Measurements from ENCODE around the gene UBE2R2.

The UBE2R2 gene

DNA sequence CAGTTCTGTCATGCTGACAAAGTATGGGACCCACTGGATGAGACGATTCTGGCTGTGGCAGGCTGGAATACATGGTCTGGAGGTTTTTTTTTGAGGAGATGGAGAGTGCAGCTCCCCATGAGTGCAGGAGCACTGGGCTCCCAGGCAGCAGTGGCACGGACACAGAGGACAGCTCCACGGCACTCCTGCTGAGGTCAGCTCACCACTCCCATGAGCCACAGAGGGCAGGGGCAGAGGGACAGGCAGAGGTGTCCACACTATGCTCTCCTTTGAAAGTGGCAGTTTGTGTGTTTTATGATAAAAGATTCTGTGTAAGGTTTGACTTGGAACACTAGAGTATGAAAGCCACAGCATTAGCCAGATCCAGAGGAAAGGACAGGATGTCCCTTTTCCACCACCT, 114.4 kb downstream of the UBE2R2 start:
- Histone ChIP-seq H3K23ac (ENCODE audit: low read length) (peak overlapping the region; percentile 50), H4K91ac (ENCODE audit: low read depth, low read length) (no peak overlapping the region), H3K4ac (ENCODE audit: low read depth, low read length) (no peak overlapping the region), H3K9ac (ENCODE audit: low read length) (no peak overlapping the region), H3K79me1 (ENCODE audit: low read length) (no peaks in the 10 kb centered on the region), H3K27ac (ENCODE audit: low read depth, low read length) (no peak overlapping the region), H3K4me2 (ENCODE audit: low read length) (no peak overlapping the region), H3K18ac (ENCODE audit: low read length) (no peak overlapping the region), H2BK5ac (ENCODE audit: low read depth, low read length, poor library complexity) (no peak overlapping the region), H3K79me2 (ENCODE audit: control insufficient read depth, insufficient read depth, low read length, poor library complexity) (no peaks in the 10 kb centered on the region), H4K12ac (ENCODE audit: low read depth, low read length) (no peak overlapping the region), H2AFZ (ENCODE audit: insufficient read depth, low read length, poor library complexity) (no peak overlapping the region), H4K8ac (ENCODE audit: low read depth, low read length) (no peak overlapping the region), H3K27me3 (ENCODE audit: insufficient read depth, low read length) (no peaks in the 10 kb centered on the region), H3K4me3 (ENCODE audit: low read depth, low read length) (no peak overlapping the region), H2AK5ac (ENCODE audit: low read length) (no peak overlapping the region), H2BK12ac (ENCODE audit: low read length) (no peak overlapping the region), H2BK120ac (ENCODE audit: insufficient read depth, low read length, poor library complexity) (no peak overlapping the region), H3K14ac (ENCODE audit: low read length) (no peak overlapping the region), H3K9me3 (ENCODE audit: insufficient read depth, low read depth, low read length) (peaks cover 3% of the 10 kb centered on the region), H3K36me3 (ENCODE audit: control insufficient read depth in 1 of 2, insufficient read depth in 2 of 2, low read length in 2 of 2) (peaks cover 58 to 79% of the 10 kb centered on the region in 2 experiments), H3K4me1 (ENCODE audit: control insufficient read depth in 1 of 2, insufficient read depth in 2 of 2, low read length in 2 of 2) (peaks cover 6 to 7% of the 10 kb centered on the region in 2 experiments)
- no CpG with 5 or more reads among the region's 3 CpGs for WGBS (ENCODE audit: extremely low coverage, insufficient coverage, insufficient read length)
- no peak for DNase-seq

DNA sequence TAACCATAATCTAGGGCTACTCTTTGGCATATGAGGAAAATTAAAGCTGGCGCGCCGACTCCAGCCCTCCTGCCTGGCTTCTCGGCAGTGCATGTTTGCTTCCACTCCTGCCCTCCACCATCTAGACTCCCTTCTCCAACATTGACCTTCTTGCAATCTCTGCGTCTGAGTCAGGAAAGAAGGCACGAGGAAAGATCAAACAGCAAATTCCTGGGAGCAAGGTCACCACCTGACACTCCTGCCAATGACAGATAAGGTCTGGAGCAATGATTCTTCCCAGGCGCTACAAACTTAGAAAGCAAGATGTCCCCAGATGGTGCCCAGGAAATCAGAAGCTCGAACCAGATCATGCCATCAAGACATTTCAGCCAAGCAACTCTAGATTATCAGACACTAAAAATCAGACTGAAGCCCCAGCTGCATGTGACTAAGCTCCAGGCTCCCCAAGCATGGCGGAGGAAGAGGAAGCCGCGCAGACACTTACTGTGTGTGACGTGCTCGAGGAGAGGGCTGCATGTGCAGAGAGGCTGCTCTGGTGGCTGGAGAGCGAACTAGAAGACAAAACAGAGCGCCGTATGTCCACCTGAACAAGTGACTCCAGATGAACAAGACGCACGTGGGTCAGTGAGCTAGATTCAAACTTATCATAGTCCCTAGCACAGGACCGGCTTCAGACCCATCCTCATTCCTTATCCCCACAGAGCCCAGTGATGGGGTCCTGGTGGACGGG, 115.3 kb downstream of the UBE2R2 start:
- Histone ChIP-seq H3K4me2 (ENCODE audit: low read length) (no peak overlapping the region), H3K4me3 (ENCODE audit: low read depth, low read length) (no peak overlapping the region), H3K79me1 (ENCODE audit: low read length) (no peaks in the 10 kb centered on the region), H2BK5ac (ENCODE audit: low read depth, low read length, poor library complexity) (no peak overlapping the region), H4K91ac (ENCODE audit: low read depth, low read length) (no peak overlapping the region), H3K23ac (ENCODE audit: low read length) (no peak overlapping the region), H3K36me3 (ENCODE audit: control insufficient read depth in 1 of 2, insufficient read depth in 2 of 2, low read length in 2 of 2) (peaks cover 52 to 73% of the 10 kb centered on the region in 2 experiments), H3K79me2 (ENCODE audit: control insufficient read depth, insufficient read depth, low read length, poor library complexity) (no peaks in the 10 kb centered on the region), H3K27ac (ENCODE audit: low read depth, low read length) (no peak overlapping the region), H3K18ac (ENCODE audit: low read length) (no peak overlapping the region), H3K27me3 (ENCODE audit: insufficient read depth, low read length) (no peaks in the 10 kb centered on the region), H3K9me3 (ENCODE audit: insufficient read depth, low read depth, low read length) (peaks cover 3% of the 10 kb centered on the region), H2AK5ac (ENCODE audit: low read length) (no peak overlapping the region), H2BK120ac (ENCODE audit: insufficient read depth, low read length, poor library complexity) (no peak overlapping the region), H2AFZ (ENCODE audit: insufficient read depth, low read length, poor library complexity) (no peak overlapping the region), H2BK12ac (ENCODE audit: low read length) (no peak overlapping the region), H4K12ac (ENCODE audit: low read depth, low read length) (no peak overlapping the region), H3K4ac (ENCODE audit: low read depth, low read length) (no peak overlapping the region), H4K8ac (ENCODE audit: low read depth, low read length) (no peak overlapping the region), H3K4me1 (ENCODE audit: control insufficient read depth in 1 of 2, insufficient read depth in 2 of 2, low read length in 2 of 2) (peaks cover 6 to 7% of the 10 kb centered on the region in 2 experiments), H3K14ac (ENCODE audit: low read length) (no peak overlapping the region), H3K9ac (ENCODE audit: low read length) (no peak overlapping the region)
- DNase-seq = peak; percentile 13 to 36
- no CpG with 5 or more reads among the region's 20 CpGs for WGBS (ENCODE audit: extremely low coverage, insufficient coverage, insufficient read length)

DNA sequence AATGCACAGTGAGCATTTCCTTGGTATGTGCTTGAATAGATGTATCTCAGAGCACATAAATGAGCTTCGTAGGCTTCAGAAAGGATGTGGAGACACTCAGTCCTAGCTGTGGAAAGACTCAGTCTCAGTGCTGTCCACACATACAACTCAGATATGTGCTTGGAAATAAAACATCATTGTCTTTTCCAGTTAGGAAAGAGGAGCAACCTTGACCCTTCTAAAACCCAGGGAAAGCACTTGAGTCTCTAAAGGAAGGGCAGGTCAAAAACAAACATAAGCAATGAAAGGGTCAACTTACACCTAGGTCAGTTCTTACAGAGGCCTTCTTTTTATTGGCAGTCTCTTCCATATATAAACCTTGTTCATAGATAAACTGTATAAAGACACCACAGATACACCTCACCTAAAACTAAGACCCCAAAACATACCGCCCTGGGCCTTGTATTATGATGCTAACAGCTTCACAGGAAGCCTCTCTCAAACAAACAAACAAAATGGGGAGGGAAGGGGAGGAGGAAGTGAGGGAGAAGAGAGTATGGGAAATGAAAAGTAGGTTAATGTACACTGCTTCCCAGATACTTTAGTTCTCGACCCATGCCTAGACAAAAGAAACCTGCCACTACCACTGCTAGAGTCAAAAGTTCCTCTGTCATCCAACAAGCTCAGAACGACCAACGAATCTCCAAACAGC, 117.4 kb downstream of the UBE2R2 start:
- Histone ChIP-seq H2BK5ac (ENCODE audit: low read depth, low read length, poor library complexity) (no peak overlapping the region), H3K18ac (ENCODE audit: low read length) (no peak overlapping the region), H3K9ac (ENCODE audit: low read length) (no peak overlapping the region), H3K4me3 (ENCODE audit: low read depth, low read length) (no peak overlapping the region), H3K9me3 (ENCODE audit: insufficient read depth, low read depth, low read length) (peaks cover 2% of the 10 kb centered on the region), H3K27me3 (ENCODE audit: insufficient read depth, low read length) (no peaks in the 10 kb centered on the region), H3K14ac (ENCODE audit: low read length) (no peak overlapping the region), H2BK120ac (ENCODE audit: insufficient read depth, low read length, poor library complexity) (no peak overlapping the region), H3K79me2 (ENCODE audit: control insufficient read depth, insufficient read depth, low read length, poor library complexity) (no peaks in the 10 kb centered on the region), H4K91ac (ENCODE audit: low read depth, low read length) (no peak overlapping the region), H3K4me1 (ENCODE audit: control insufficient read depth in 1 of 2, insufficient read depth in 2 of 2, low read length in 2 of 2) (peaks cover 6 to 7% of the 10 kb centered on the region in 2 experiments), H3K27ac (ENCODE audit: low read depth, low read length) (no peak overlapping the region), H4K12ac (ENCODE audit: low read depth, low read length) (no peak overlapping the region), H4K8ac (ENCODE audit: low read depth, low read length) (no peak overlapping the region), H2AFZ (ENCODE audit: insufficient read depth, low read length, poor library complexity) (no peak overlapping the region), H3K36me3 (ENCODE audit: control insufficient read depth in 1 of 2, insufficient read depth in 2 of 2, low read length in 2 of 2) (peaks cover 46 to 61% of the 10 kb centered on the region in 2 experiments), H3K4ac (ENCODE audit: low read depth, low read length) (no peak overlapping the region), H3K4me2 (ENCODE audit: low read length) (no peak overlapping the region), H3K23ac (ENCODE audit: low read length) (no peak overlapping the region), H3K79me1 (ENCODE audit: low read length) (no peaks in the 10 kb centered on the region), H2BK12ac (ENCODE audit: low read length) (no peak overlapping the region), H2AK5ac (ENCODE audit: low read length) (no peak overlapping the region)
- no peak for DNase-seq
- WGBS (ENCODE audit: extremely low coverage, insufficient coverage, insufficient read length) = no CpG with 5 or more reads among the region's 5 CpGs

DNA sequence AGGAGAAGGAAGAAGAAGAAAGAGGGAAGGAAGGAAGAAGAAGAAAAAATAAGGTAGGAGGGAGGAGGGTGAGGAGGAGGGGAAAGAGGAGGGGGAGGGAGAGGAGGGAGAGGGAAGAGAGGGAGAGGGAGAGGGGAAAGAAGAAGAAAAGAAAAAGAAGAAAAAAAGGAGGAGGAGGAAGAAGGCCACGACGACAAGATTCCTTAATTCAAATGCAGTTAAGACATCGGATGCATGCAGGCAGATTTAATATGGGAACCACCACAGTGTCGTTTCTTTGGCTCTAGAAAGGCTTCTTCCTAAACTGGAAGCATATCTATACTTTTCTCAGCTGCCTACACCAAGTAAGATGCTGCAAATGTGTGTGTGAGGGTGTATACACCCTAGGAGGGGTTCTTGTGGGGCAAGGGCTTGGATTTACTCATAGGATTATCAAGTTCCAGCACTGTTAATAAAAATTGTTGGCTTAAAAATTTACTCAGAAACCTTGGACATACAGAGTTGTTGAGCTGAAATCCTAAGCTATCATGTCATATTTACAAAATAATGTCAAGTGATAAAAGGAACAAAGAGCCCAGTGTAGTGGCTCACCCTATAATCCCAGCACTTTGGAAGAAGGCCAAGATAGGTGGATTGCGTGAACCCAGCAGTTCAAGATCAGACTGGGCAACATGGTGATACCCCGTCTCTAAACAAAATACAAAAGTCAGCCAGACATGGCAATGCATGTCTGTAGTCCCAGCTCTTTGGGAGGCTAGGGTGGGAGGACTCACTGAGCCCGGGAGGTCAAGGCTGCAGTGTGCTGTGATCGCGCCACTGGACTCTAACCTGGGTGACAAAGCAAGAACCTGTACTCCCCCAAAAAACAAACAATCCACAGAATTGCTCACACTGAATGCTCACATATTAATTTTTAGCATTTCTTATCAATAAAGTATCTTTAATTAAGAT, 123.2 kb downstream of the UBE2R2 start:
- no peak overlapping the region for H3K27ac ChIP-seq (ENCODE audit: low read depth, low read length)
- no peak overlapping the region for H2AFZ ChIP-seq (ENCODE audit: insufficient read depth, low read length, poor library complexity)
- no peaks in the 10 kb centered on the region for H3K79me1 ChIP-seq (ENCODE audit: low read length)
- H2BK5ac ChIP-seq (ENCODE audit: low read depth, low read length, poor library complexity) = no peak overlapping the region
- no peak overlapping the region for H2BK12ac ChIP-seq (ENCODE audit: low read length)
- no peak overlapping the region for H3K18ac ChIP-seq (ENCODE audit: low read length)
- H3K36me3 ChIP-seq (ENCODE audit: control insufficient read depth in 1 of 2, insufficient read depth in 2 of 2, low read length in 2 of 2) = peaks cover 38 to 49% of the 10 kb centered on the region in 2 experiments
- DNase-seq = no peak
- no peaks in the 10 kb centered on the region for H3K79me2 ChIP-seq (ENCODE audit: control insufficient read depth, insufficient read depth, low read length, poor library complexity)
- H3K27me3 ChIP-seq (ENCODE audit: insufficient read depth, low read length) = no peaks in the 10 kb centered on the region
- H2BK120ac ChIP-seq (ENCODE audit: insufficient read depth, low read length, poor library complexity) = no peak overlapping the region
- H3K9ac ChIP-seq (ENCODE audit: low read length) = no peak overlapping the region
- no peaks in the 10 kb centered on the region for H3K4me1 ChIP-seq (ENCODE audit: control insufficient read depth in 1 of 2, insufficient read depth in 2 of 2, low read length in 2 of 2)
- H3K14ac ChIP-seq (ENCODE audit: low read length) = no peak overlapping the region
- H3K23ac ChIP-seq (ENCODE audit: low read length) = no peak overlapping the region
- no peak overlapping the region for H3K4me2 ChIP-seq (ENCODE audit: low read length)
- H3K4ac ChIP-seq (ENCODE audit: low read depth, low read length) = no peak overlapping the region
- no peak overlapping the region for H4K12ac ChIP-seq (ENCODE audit: low read depth, low read length)
- no peak overlapping the region for H3K4me3 ChIP-seq (ENCODE audit: low read depth, low read length)
- WGBS (ENCODE audit: extremely low coverage, insufficient coverage, insufficient read length) = no CpG with 5 or more reads among the region's 9 CpGs
- H4K91ac ChIP-seq (ENCODE audit: low read depth, low read length) = no peak overlapping the region
- H3K9me3 ChIP-seq (ENCODE audit: insufficient read depth, low read depth, low read length) = no peaks in the 10 kb centered on the region
- H4K8ac ChIP-seq (ENCODE audit: low read depth, low read length) = no peak overlapping the region
- no peak overlapping the region for H2AK5ac ChIP-seq (ENCODE audit: low read length)
